Measurements from ENCODE around the gene FASTKD1. TPM values are rescaled to one million over a fixed set of nuclear protein-coding genes. Genes with fewer than 3 reads are reported as not detected.
A peak's percentile ranks its signal among the peaks of the same experiment; 100 is the strongest.

The FASTKD1 gene
- total RNA-seq, 1 experiment from 2014 or later = 27.7 TPM

DNA sequence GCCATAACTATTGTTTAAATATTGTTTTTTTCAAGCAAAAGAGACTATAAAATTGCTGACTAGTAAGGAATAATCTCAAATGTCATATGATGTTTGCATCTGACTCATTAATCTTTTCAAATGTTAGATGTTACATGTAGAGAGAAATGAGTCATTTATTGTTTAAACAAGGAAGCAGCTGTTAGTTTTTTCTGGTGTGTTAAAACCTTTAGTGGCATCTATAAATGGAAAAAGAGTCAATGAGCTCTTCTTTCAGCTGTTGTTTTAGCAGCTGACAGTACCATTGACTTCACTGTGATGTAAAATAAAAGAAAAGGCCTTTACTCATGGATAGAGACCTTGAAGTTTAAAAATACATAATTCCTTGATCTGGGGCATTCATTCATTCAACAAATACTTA lies 66.0 kb downstream of the FASTKD1 start:
- peak; percentile 52 for DNase-seq (ENCODE audit: low spot score)

DNA sequence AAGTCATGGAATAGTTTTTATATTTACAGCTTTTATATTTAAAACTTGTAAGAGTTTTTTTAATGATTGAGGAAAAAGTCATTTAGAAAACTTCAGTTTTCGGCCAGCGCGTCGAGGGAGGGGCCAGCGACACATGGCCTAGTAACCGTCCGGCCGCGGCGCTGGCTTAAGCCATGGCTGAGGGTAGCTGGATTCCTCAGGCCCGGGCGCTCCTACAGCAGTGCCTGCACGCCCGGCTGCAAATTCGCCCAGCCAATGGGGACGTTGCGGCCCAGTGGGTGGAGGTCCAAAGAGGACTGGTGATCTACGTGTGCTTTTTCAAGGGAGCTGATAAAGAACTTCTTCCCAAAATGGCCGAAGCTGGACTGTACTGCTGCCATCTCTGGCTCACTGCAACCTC lies 69.0 kb downstream of the FASTKD1 start:
- DNase-seq (ENCODE audit: low spot score) = no peak

DNA sequence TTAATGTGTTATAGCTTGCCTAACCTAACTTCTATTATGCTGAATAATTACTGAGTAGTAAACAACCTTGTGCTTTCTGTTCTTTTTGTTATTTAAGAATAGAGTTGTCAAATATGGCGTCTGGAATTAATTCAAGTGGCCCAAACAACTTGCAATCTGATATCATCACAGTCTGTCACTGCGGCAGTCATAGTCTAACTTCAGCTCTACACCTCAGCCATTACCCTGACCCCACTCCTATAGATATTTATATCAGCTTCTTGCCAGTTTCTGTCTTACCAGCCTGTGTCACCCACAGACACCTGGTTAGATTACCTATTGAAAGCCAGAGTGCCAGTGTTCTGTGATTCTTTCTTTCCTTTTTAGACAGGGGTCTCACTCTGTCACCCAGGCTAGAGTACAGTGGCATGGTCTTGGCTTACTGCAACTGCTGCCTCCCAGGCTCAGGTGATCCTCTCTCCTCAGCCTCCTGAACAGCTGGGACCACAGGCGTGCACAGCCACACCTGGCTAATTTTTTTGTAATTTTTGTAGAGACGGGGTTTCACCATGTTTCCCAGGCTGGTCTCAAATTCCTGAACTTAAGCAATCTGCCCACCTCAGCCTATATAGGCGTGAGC lies 78.2 kb downstream of the FASTKD1 start:
- no peak for DNase-seq (ENCODE audit: low spot score)

DNA sequence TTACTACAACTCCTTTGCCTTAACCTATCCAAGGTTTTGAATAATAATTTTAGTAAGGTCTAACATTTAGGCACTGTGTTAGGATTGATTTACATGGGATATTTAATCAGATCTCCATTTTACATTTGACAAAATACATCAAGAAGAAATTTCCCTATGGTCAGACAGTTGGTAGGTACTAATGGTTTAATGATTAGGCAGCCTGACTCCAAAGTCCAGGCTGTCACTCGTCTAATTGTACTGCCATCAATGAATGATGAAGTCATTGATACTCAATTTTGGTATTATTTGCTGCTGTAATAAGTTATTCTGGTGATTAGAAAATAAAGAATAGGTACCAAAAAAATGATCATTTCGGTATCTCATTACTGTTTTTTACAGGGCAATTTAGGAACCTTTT lies 80.3 kb downstream of the FASTKD1 start:
- DNase-seq (ENCODE audit: low spot score) = no peak

DNA sequence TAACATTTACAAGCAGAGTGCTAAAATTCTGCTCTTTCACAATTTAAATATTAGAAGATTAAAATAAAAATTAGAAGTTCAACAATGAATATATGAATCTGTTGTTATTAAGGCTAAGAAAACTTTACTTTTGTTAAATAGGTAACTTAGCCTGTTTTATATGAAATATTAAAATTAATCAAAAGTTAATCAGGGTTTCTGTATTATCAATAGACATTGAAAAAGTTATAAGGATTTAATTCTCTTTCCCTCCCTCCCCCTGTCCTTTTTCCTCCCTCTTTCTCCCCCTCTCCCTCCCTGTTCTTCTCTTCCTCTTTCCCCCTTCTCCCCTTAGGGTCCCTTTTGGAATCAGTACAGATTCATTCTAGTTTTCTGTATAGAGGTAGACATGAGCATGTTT lies 82.3 kb downstream of the FASTKD1 start:
- no peak for DNase-seq (ENCODE audit: low spot score)

DNA sequence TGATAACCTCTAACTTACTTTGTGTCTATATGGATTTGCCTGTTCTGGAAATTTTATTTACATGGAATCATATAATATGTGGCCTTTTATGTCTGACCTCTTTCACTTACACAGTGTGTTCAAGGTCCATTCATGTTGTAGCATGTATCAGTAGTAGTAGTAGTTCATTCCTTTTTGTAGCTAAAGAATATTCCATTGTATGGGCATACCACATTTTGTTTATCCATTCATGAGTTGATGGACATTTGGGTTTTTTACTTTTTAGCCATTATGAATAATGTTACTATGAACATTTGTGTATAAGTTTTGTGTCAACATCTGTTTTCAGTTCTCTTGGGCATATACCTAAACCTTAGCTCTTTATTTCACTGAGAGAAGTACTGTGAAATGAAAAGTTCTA lies 82.8 kb downstream of the FASTKD1 start:
- no peak for DNase-seq (ENCODE audit: low spot score)

DNA sequence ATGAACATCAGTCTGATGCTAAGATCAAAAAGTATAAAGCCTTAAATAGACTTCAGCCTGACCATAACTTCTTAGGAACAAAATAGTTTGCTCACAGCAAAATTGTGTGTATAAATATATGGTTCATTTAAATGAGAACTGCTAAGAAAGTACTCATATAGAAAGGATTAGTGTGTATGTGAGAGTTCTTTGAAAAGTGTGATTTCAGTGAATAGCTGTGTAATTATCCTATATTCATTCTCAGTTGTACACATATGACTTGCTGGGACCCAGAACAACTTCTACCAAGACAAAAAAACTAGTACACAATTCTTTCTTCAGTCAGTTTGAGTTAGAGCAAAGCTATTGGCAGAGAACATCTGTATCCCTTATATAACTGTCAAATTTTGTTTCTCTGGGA lies 87.2 kb downstream of the FASTKD1 start:
- DNase-seq (ENCODE audit: low spot score) = no peak

DNA sequence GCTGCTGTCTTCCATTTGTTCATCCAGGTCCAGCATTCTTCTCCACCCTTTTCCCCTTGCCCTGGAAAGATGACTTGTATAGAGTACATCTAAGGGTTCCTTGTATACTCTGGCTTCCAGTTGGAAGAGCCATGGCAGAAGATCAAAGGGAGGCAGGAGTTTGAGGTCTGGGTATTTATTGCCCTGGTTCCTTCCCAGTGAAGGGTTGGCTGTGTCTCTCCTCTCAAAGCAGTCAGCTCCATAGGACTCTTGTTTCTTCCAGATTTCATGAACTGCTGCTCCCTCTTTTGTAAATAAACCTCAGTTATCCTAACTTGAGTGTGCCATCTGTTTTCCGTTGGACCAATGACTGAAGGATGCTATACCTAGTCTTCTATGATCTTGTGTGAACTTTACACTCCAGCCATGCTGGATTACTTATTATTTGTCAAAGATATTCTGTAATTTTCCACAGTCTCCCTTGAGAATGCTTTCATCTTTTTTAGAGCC lies 88.0 kb downstream of the FASTKD1 start:
- DNase-seq (ENCODE audit: low spot score) = no peak

DNA sequence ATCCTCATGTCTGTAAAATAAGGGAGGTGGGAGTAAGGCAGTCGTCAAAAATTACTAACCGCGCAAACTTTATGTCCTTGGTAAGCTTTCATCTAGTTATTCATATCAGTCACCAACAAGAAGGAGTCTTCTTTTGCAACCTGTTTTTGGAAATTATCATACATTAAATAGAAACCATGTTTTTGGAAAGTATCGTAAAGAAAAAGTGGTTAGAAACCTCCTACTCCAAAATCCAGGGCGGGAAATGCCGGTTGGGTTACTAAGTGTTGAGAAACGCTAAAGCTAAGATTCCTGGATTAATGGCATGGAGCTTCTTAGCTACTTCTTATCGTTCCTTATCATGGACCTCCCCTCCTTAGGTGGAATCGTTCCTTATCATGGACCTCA lies 93.6 kb downstream of the FASTKD1 start:
- DNase-seq (ENCODE audit: low spot score) = no peak

Other genes with a start within 250 kb of the FASTKD1 start
- gene LRP2, start 211.3 kb downstream of the FASTKD1 start, total RNA-seq (2014; rRNA removed; shearing (Covaris generic)) = 0.10 and 0.29 TPM in 2 replicates
- 1.9 and 2.3 TPM in 2 replicates for gene BBS5, start 94.4 kb downstream of the FASTKD1 start, total RNA-seq (2014; rRNA removed; shearing (Covaris generic))
- 0.23 TPM in 1 of 2 replicates, not detected in the other for gene KLHL41, start 64.2 kb downstream of the FASTKD1 start, total RNA-seq (2014; rRNA removed; shearing (Covaris generic))
- gene PPIG, start 10.5 kb upstream of the FASTKD1 start, total RNA-seq (2014; rRNA removed; shearing (Covaris generic)) = 15.8 and 21.3 TPM in 2 replicates
- gene CFAP210, start 120.5 kb upstream of the FASTKD1 start, total RNA-seq (2014; rRNA removed; shearing (Covaris generic)) = not detected in 2 replicates
- gene PHOSPHO2, start 120.6 kb upstream of the FASTKD1 start, total RNA-seq (2014; rRNA removed; shearing (Covaris generic)) = 5.0 and 7.1 TPM in 2 replicates
- 9.4 and 11.7 TPM in 2 replicates for gene KLHL23, start 160.0 kb upstream of the FASTKD1 start, total RNA-seq (2014; rRNA removed; shearing (Covaris generic))
- 117 and 125 TPM in 2 replicates for gene SSB, start 225.0 kb upstream of the FASTKD1 start, total RNA-seq (2014; rRNA removed; shearing (Covaris generic))